ENCODE measurements around the gene ETV3.

DNA sequence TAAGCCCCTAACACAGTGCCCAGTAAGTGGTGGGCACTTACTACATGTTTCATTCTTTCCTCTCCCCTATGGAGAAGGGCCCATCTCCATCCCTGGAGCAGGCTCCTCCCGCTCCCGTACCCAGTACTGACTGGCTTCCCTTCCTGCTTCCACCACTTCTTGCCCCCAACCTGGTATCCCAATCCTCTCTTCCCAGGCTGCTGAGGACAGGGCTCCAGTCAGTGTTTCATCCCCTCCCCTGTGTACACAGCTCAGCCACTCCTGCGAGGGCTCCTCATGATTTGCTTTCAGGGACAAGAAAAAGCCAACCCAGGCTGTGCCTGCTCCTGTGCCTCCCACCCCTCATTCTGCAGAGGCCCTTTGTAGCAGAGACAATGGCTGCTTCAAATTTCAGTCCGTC lies 20.8 kb upstream of the ETV3 start:
- TF ChIP-seq, protein P1, sequence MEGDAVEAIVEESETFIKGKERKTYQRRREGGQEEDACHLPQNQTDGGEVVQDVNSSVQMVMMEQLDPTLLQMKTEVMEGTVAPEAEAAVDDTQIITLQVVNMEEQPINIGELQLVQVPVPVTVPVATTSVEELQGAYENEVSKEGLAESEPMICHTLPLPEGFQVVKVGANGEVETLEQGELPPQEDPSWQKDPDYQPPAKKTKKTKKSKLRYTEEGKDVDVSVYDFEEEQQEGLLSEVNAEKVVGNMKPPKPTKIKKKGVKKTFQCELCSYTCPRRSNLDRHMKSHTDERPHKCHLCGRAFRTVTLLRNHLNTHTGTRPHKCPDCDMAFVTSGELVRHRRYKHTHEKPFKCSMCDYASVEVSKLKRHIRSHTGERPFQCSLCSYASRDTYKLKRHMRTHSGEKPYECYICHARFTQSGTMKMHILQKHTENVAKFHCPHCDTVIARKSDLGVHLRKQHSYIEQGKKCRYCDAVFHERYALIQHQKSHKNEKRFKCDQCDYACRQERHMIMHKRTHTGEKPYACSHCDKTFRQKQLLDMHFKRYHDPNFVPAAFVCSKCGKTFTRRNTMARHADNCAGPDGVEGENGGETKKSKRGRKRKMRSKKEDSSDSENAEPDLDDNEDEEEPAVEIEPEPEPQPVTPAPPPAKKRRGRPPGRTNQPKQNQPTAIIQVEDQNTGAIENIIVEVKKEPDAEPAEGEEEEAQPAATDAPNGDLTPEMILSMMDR (IDR thresholded peaks at IDR 0.05), result no peak
- TF ChIP-seq POLR2A (IDR thresholded peaks at IDR 0.05), result no peak
